PC-3 (cell line): ENCODE data around the gene RGL4.

ENCODE experiments used
- CTCF ChIP-seq: fragments of 300-600 bp; sonication (generic); conservative IDR thresholded peaks from 2 replicates; pipeline ENCODE4 v1.5.1; 2017; ENCODE audit warnings: antibody characterized with exemption, low read depth, mild to moderate bottlenecking, low read length
- EZH2 ChIP-seq: fragments of 300-600 bp; sonication (generic); IDR thresholded peaks from one replicate; pipeline ENCODE4 v1.6.1; 2017; ENCODE audit warnings: antibody characterized with exemption, mild to moderate bottlenecking, low read length; ENCODE audit not compliant: unreplicated experiment
- EZH2phosphoT487 ChIP-seq: fragments of 300-600 bp; sonication (generic); IDR thresholded peaks from 2 replicates; pipeline ENCODE4 v1.6.1; 2018; ENCODE audit warnings: mild to moderate bottlenecking, antibody characterized with exemption, low read length, borderline replicate concordance

DNA sequence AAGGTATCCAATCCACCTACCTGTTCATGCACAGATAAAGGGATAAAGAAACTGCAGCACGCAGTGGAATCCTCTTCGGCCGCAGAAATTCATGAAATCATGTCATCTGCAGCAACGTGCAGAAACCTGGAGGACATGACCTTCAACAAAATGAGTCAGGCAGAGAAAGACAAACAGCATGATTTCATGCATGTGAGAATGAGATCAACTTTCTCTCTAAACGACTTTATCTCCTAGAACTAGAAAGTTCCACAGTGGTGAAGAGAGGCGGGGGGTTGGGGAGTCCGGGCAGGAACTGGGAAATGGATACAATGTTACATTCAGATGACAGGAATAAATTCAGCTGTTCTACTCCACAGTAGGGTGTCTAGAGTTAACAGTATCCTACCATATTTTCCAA lies 9.9 kb downstream of the RGL4 start:
- TF ChIP-seq CTCF = no peak
- no peak for TF ChIP-seq EZH2
- TF ChIP-seq EZH2phosphoT487 = no peak
